PC-9 (cell line): ENCODE results near the gene LIPH.

Source experiments
- CTCF ChIP-seq: fragments of 200-600 bp; sonication (generic); conservative IDR thresholded peaks from 2 replicates; pipeline ENCODE4 v1.6.1; 2017; ENCODE audit warnings: mixed run types, antibody characterized with exemption, mild to moderate bottlenecking, moderate library complexity
- EZH2 ChIP-seq: fragments of 200-600 bp; sonication (generic); IDR thresholded peaks from 2 replicates; pipeline ENCODE4 v1.8.0; 2017; ENCODE audit warnings: antibody characterized with exemption, low read depth

- TF ChIP-seq CTCF (no peak), EZH2 (no peak)
Measured at GRCh38 chr3:185503521-185503920, 48.9 kb downstream of the LIPH start.
